HG03045 (cell line): ENCODE data around the gene VPS45.

Experiments
- ATAC-seq: cut with Tn5 transposase; IDR thresholded peaks from one replicate; pipeline ENCODE4 v1.9.1; 2021; ENCODE audit warnings: mild to moderate bottlenecking, moderate library complexity; ENCODE audit not compliant: unreplicated experiment

VPS45 gene

DNA sequence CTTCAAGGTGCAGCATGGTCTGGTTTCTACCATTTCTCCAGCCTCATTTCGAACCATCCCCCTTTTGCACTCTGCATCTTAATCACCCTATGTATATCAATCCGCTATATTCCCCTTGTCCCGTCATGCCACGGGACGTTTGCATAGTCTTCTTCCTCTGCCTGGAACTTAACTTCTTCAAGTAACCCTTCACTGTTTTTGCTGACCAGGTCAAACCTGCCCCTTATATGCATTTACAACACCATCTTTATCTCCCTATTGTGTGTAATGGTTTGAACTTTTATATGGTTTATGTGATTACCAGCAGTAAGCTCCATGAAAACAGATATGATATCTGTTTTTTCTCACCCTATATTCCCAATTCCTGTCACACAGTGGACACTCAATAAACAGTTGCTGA lies 2.3 kb downstream of the VPS45 start:
- no peak for ATAC-seq

DNA sequence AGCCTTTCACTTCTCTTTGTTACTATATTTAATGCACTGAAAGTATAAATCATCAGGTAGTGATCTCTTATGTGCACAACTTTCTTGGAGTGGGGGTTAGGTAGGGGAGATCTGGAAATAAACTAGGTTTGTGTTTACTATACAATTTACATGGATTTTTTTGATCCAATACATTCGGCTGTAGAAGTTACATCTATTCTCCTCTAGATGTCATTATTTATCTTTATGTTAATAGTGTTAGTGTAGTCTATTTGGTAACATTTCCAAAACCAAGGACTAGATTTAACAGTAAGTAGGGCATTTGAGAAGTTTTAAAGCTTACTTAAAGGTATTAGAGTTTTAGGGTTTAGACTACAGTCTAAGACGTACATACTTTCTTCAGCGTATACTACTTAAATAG lies 5.4 kb downstream of the VPS45 start:
- no peak for ATAC-seq

DNA sequence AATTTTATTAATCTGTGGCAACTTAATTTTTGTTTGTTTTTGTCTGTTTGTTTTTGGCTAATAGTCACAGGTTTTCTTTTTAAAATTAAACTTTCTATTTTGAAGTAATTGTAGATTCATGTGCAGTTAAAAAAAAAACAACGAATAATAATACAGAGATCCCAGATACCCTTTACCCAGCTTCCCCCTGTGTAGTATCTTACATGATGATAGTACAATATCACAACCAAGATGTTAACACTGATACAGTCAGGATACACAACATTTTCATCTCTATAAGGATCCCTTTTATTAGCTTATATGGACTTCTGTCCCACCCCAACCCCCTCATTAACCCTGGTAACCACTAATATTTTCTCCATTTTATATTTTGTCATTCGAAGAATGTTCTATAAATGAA lies 5.9 kb downstream of the VPS45 start:
- ATAC-seq: no peak

DNA sequence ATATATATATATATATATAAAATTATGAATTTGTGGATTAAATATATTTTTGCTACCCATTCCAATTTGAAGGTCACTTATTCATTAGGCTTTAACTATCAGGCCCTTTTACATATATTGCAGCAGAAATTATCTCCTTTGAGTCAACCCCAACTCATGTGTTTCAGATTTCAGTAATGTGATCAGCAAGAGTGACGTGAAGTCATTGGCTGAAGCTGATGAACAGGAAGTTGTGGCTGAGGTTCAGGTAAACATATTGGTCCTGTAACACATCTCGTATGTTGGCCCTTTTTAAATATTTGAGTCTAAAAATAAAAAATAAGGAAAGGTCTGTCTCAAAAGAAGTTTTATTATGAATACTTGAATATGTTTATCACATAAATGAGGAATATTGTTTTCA lies 8.5 kb downstream of the VPS45 start:
- no peak for ATAC-seq

DNA sequence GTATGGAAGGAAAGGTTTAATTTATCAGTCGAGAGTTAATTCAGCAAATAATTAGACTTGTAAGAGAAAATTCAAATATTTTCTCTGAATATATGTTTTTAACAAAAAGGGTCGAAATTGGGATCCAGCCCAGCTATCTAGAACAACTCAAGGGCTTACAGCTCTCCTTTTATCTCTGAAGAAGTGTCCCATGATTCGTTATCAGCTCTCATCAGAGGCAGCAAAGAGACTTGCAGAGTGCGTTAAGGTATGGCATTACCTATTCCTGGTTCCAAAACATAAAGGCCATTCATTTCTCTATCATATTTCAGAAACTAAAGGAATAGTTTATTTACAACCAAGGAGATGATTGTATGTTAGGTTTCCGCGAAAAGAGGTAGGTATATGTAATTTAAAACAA lies 9.4 kb downstream of the VPS45 start:
- ATAC-seq: no peak

DNA sequence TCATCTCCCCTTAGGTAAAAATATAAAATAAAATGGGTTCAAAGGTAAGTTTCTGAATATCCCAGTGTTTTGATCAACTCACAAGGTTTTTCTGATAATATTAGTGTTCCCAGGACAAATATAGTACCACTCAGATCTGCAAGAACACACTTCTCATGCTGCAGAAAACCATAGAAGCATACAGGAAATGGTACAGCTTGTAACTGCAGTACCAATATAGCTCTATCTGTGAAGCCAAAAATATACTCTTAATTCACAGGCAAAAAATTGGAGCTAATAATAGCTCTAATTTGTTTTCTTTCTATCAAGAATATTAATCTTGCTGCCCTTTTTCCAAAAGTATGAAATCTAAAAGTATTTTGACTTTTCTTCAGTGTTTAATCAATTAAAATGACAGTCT lies 13.2 kb downstream of the VPS45 start:
- no peak for ATAC-seq

DNA sequence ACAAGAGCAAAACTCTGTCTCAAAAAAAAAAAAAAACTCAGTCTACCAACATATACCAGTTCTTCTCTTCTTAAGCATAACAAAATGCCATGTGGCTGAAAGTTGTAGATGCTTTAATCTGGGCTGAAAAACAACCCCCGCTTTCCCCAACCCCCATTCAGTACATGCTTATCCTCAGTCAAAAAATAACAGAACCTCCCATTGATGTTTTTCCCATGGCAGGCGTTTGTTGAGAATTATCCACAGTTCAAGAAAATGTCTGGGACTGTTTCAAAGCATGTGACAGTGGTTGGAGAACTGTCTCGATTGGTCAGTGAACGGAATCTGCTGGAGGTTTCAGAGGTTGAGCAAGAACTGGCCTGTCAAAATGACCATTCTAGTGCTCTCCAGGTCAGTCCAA lies 14.9 kb downstream of the VPS45 start:
- no peak for ATAC-seq

DNA sequence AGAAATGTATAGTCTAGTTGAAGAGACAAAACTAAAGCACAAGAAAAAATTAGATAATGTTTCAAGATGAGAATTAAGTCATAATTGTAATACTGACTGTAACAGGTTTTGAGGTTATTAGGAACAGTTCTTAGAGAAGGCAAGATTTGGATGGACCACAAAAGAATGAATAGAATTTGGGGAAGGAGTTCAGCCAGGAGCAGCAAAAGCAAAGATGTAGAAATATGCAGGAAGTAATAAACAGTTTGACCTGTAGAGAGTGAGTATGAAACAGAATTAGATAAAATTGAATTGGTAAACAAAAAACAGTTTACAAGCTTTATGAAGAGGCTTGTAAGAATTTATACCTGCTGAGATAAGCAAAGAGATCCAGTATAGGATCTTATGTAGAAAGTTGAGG lies 16.3 kb downstream of the VPS45 start:
- no peak for ATAC-seq

DNA sequence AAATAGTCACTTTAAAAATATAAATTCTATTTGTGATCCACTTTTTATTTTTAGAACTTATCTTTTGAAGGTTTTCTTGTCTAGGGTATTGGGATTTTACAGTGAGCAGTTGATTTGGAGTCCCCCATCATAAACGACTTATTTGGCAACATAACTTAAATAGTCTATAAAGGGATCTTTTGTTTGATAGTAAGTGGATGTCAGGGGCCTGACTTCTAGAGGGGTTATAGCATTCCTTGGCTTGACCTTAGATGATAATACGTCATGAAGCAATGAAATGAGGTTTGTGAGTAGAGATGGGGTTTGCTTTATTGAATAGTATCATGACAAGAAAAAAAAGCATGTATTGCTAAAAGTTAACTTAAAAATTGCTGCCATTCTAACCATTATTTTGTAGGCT lies 17.8 kb downstream of the VPS45 start:
- no peak for ATAC-seq

DNA sequence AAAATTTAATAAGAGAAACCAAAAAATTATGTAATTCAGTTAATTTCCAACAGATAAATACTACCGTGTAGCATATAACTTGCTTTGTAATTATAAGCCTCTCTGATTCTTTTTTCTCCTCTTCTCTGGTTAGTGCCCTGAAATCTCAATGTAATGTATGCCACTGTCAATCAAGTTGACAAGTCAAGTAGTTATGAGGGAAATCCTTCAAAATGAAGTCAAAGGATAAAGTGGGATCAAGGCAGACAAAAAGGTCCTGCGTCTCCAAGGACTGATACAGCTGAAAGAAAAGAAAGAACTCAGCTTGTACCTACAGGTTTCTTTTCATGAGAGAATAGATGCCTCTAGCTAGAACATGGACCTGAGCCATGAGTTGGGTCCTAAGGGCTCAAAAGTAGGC lies 19.8 kb downstream of the VPS45 start:
- ATAC-seq: no peak

DNA sequence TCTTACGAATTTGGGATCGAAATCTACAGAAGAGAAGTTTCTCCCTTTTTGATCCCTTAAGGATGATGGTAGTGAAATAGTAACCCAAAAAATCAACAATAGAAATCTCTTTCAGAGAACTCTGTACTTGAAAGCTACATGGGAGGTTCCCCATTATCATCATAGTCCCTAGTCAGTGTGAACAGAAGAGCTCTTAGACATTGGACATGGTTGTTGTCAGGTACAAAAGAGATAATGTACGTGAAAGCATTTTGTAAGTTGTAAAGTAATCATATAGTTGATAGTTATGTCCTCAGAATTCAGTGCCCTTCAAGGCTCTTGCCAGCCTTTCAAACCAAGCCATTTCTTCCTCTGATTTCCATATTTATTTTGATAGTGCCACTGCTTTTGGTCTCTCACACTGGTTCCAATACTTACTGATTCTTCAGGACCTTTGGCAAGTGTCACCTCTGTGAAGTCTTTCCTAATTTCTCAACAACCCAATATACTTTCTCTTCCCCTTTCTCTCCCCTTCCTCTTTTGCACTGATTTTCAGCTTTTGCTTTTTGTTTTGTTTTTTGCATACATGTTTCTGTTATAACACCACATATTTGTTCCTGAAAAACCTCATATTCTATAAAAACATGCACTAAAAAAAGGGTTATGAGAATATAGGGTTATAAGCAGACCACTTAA lies 22.4 kb downstream of the VPS45 start:
- ATAC-seq: no peak

DNA sequence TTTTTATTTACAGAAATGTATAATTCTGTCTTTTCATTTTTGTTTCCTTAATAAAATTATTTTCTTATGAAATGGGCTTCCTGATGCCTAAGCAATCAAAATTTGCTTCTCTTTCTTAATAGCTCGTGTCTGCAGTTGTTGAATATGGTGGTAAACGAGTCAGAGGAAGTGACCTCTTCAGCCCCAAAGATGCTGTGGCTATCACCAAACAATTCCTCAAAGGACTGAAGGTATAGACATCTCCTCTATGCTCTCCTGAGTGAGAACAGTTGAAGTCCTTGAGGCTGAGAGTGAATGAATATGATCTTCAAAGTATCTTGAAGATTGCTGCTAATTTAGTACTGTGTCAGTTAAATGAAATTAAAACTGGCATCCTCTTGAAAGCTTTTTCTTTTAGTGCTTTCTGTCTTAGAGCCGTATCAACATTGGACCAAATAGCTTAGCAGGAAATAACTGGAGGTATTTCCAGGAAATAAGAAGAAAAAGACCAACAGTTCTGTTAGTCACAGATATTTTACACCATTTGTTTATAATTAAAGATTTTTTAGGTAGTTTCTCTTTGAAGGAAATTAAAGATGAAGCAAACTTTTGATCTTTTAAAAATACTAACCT lies 24.7 kb downstream of the VPS45 start:
- no peak for ATAC-seq

DNA sequence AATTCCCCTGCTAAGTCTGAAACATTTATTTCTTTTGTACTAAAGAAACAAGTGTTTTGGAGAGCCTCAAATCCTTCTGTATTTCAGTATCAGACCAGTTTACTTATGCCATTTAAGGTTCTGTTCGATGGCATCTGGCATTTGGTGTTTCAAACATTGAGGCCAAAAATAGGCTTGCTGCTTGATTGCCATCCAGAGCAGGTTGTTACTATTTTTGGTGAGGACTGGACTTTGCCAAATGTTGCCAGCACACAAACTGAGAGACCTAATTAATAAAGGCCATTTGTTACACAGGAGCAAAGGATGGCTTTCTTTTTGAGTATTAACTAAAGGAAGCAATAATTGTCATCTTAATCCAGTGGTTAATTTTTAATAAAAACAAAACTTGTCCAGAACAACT lies 26.2 kb downstream of the VPS45 start:
- ATAC-seq: no peak

DNA sequence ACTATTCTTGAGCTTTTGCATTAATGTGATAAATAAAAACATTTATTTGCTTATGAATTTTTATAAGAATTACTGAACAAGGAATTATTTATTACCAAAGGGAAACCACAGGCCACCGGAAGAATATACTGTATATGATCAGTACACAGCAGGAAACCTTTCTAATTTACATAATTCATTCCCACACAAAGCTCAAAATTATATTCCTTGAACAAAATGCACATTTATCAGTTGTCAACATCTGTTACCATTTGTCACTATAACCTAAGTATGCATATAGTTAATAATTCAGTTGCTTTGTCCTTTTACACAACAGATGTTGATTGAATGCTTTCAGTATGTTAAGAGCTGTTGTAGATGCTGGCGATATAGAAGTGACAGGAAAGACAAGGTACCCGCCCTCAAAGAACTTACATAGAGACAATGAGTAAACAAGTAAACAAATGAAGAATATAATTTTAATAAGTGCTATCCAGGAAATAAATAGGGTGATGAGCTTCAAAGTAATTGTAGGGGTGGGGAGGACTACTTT lies 27.2 kb downstream of the VPS45 start:
- ATAC-seq: no peak

DNA sequence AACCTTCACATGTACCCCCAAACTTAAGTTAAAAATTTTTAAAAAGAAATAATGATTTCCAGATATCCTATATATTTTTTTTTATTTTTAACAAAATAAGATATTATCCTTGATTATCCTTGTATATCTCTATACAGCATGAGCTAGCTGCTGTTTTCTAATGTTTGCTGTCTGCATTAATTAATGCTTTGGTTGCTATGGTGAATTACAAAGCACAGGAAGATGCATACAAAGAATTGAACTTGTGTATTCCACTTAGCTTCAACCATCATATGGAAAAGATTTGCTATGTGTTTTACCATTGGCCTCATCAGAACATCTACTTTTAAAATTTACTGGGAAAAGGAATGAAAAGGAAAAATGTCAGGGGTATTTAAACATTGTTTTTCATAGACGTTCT lies 35.4 kb downstream of the VPS45 start:
- no peak for ATAC-seq

DNA sequence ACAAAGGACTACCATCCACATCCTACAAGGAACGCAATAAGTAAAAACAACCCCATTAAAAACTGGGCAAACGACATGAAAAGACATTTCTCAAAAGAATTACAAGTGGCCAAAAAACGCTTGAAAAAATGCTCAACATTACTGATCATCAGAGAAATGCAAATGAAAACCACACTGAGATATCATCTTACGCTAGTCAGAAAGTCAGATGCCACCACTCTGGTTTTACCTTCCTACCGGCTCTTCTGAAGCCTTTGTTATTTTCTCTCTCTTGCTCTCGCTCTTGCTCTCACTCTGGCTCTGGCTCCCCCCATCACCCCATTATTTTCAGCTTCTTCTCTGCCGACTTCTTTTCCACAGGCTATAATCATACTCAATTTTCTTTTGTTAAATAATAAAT lies 38.8 kb downstream of the VPS45 start:
- no peak for ATAC-seq

DNA sequence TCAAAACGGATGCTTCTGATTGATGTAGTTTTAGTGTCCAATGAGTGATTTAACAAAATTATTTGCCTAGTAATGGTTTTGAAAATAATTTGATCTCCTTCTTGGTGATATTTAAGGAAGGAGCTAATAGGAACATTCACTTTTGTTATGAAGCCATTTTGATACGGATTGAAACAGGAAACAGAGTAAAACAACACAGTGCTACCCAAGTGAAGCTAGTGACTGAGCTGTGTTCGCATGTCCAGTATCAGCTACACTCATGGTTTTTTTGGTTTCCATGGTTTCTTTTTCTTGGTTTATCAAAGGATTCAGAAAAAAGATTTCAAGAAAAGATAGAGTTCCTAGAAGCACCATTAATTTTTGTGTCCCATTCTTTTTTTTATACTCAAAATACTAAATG lies 42.0 kb downstream of the VPS45 start:
- no peak for ATAC-seq

DNA sequence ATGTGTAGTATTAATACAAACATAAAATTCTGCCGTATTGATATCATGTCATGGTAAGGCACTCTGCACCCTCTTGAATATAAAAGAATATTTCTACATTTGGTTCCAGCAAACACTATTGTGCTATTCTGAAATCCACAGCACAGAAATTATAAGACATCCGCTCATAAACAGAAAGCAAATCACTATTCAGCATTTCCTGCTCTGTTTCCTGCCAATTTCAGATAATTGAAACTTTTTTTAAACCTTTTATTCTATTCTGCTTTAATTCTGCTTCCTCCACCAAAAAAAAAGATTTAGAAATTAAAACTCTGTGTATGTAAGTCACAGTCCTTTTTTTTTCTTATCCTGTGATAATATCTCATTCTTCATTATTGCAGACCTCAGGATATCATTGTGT lies 42.5 kb downstream of the VPS45 start:
- ATAC-seq: no peak

DNA sequence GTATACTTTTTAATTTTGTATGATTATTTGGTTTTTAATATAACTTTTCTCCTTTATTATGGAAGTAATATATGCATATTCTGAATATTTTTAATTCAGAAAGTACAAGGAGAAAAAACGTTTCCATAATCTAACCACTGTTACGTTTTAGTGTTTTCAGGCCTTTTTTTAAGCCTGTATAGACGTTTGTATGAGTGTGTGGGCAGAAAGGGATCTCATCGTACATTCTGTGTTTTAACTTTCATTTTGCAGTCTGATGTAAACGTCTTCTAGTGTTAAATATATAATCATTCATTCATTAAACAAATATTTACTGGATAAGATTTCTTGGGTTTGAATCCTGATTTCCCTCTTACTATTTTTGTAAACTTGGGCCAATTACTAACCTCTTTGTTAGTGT lies 44.1 kb downstream of the VPS45 start:
- no peak for ATAC-seq

DNA sequence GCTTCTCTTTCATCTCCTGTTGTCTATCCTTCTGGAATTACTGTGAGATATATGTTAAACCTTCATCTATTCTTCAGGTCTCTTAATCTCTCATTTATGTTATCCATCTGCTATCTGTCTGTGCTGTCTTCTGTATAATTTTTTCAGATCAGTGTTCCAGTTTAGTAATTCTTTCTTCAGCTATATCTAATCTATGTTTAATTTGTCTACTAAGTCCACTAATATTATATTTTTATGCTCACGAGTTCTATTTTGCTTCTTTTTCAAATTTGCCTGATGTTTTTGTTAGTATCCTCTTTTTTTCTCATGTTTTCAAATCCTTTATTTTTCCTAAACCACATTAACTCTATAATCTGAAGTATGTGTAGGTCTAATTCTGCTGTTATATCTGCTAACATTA lies 47.5 kb downstream of the VPS45 start:
- no peak for ATAC-seq

DNA sequence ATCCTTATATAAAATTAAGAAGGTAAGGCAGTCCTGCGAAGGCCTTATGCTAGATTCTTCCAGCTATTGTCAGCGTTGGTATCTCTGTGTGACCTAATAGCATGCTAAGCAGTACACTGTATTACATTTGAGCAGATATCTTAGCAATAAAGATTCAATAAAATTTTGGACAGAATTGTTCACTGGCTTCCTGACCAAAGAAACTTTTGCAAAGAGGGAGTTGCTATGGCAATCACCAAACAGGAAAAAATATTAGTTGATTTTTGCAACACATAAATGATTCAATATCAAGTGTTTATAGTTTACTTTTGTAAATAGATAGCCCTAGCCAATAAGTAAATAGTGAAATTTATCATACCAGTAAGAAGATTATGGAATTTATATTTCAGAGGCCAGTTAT lies 51.1 kb downstream of the VPS45 start:
- no peak for ATAC-seq

DNA sequence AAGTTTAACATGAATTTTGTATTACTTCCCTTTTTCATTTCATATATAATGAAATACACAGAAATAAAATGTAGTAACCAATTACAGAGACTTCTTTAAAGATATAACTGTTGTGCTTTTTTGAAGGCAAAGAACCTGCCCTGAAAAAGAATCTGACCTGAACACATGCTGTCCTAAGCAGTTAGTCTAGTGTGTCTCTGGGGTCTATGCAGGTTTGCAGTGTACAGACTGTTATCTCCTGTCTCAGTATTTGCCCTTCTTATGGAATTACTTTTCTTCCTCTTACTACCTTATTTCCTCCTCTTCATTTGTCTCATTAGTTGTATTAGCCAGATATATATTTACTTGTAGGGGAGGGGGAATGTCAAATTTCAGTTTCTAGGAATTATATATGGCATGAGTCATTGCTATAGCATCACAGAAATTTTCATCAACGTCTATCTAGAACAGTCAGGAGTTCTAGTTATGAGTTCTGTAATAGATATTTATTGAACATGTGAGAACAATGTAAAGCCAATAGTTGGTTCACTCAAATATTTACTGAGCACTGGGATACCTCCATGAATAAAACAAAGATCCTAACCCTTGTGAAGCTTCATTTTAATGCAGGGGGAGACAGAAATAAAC lies 53.8 kb downstream of the VPS45 start:
- no peak for ATAC-seq
